NCI-H2171 (cell line): ENCODE data around the gene MAP3K2.
"Not testable (repeated sequence)": the region's sequence is repeated elsewhere in the genome, so short reads cannot be mapped to it uniquely, and the experiment has no call there.

Source experiments
- DNase-seq: peaks from one replicate; lab custom pipeline; 2025; lab: John Stamatoyannopoulos, UW

The MAP3K2 gene

GRCh38 chr2:127420039-127420864, 32.5 kb upstream of the MAP3K2 start:
- no peak for DNase-seq

DNA sequence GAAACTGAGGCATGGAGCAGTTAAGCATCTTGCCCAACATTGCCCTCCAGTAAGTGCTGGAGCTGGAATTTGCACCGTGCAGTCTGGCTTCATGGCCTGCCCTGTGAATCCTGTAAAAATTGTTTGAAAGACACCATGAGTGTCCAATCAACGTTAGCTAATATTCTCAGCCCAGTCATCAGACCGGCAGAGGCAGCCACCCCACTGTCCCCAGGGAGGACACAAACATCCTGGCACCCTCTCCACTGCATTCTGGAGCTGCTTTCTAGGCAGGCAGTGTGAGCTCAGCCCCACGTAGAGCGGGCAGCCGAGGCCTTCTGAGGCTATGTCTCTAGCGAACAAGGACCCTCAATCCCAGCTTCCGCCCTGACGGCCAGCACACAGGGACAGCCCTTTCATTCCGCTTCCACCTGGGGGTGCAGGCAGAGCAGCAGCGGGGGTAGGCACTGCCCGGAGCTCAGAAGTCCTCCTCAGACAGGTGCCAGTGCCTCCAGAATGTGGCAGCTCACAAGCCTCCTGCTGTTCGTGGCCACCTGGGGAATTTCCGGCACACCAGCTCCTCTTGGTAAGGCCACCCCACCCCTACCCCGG, 31.8 kb upstream of the MAP3K2 start:
- DNase-seq, result no peak

DNA sequence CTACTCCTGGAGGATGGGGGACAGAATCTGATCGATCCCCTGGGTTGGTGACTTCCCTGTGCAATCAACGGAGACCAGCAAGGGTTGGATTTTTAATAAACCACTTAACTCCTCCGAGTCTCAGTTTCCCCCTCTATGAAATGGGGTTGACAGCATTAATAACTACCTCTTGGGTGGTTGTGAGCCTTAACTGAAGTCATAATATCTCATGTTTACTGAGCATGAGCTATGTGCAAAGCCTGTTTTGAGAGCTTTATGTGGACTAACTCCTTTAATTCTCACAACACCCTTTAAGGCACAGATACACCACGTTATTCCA, 31.3 kb upstream of the MAP3K2 start:
- no peak for DNase-seq

DNA sequence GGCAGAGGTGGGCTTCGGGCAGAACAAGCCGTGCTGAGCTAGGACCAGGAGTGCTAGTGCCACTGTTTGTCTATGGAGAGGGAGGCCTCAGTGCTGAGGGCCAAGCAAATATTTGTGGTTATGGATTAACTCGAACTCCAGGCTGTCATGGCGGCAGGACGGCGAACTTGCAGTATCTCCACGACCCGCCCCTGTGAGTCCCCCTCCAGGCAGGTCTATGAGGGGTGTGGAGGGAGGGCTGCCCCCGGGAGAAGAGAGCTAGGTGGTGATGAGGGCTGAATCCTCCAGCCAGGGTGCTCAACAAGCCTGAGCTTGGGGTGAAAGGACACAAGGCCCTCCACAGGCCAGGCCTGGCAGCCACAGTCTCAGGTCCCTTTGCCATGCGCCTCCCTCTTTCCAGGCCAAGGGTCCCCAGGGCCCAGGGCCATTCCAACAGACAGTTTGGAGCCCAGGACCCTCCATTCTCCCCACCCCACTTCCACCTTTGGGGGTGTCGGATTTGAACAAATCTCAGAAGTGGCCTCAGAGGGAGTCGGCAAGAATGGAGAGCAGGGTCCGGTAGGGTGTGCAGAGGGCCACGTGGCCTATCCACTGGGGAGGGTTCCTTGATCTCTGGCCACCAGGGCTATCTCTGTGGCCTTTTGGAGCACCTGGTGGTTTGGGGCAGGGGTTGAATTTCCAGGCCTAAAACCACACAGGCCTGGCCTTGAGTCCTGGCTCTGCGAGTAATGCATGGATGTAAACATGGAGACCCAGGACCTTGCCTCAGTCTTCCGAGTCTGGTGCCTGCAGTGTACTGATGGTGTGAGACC, 30.7 kb upstream of the MAP3K2 start, which contains the start of gene PROC:
PROC (plus strand) TSS at position 128 of the 812 bp plus-strand sequence. CDS start 1,516 bp downstream, outside the sequence.
- DNase-seq, result no peak

DNA sequence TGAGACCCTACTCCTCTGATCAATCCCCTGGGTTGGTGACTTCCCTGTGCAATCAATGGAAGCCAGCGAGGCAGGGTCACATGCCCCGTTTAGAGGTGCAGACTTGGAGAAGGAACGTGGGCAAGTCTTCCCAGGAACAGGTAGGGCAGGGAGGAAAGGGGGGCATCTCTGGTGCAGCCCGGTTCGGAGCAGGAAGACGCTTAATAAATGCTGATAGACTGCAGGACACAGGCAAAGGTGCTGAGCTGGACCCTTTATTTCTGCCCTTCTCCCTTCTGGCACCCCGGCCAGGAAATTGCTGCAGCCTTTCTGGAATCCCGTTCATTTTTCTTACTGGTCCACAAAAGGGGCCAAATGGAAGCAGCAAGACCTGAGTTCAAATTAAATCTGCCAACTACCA, 29.6 kb upstream of the MAP3K2 start:
- no peak for DNase-seq

DNA sequence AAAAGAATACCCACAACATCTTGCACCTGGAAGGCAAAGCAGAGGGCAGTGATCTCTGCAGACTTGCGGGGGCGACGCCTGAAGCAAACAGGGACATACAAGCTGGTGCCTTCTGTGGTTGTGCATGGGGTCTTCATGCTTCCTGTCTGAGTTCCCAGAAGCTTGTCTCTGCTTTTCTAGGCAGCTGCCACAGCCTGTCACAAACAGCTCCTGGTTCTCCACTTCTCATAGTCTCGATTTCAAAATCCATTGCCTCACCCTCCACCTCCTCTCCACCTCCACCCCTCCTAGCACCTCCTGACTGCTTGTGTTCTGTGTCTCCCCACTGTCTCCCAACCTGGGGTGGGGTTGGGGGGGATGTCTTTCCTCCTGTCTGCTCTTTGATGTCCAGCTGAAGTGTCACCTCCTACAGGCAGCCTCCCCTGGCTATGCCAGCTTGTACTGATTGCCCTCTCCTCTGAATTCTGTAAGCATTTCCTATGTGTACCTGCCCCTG, 28.8 kb upstream of the MAP3K2 start:
- no peak for DNase-seq

- peak; percentile 61 for DNase-seq
These were observed 28.1 kb upstream of the MAP3K2 start for GRCh38 chr2:127415593-127416505.

- no peak for DNase-seq
These were observed 27.1 kb upstream of the MAP3K2 start for GRCh38 chr2:127414638-127415592.

DNA sequence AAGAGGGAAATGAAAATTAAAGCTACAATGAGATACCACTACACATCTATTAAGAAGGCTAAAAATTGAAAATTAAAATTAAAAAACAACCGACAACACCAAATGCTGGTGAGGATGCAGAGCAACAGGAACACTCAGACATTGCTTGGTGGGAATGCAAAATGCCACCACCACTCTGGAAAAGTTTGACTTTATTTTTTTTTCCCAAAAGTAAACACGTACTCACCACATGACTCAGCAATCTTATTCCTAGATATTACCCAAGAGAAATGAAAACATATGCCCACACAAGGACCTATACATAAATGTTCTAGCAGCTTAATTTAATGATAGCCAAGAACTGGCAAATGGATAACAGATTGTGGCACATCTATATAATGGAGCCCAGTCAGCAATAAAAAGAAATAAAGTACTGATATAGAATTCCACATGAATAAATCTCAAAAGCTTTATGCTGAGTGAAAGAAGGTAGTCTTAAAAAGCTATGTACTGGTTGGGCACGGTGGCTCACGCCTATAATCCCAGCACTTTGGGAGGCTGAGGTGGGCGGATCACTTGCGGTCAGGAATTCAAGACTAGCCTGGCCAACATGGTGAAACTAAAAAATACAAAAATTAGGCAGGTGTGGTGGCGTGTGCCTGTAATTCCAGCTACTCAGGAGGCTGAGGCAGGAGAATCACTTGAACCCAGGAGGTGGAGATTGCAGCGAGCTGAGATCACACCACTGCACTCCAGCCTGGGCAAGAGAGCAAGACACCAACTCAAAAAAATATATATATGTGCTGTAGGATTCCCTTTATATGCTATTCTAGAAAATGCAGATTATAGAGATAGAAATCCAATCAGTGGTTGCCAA, 26.2 kb upstream of the MAP3K2 start:
- DNase-seq, result no peak

GRCh38 chr2:127413200-127413599, 25.4 kb upstream of the MAP3K2 start:
- DNase-seq, result no peak

DNA sequence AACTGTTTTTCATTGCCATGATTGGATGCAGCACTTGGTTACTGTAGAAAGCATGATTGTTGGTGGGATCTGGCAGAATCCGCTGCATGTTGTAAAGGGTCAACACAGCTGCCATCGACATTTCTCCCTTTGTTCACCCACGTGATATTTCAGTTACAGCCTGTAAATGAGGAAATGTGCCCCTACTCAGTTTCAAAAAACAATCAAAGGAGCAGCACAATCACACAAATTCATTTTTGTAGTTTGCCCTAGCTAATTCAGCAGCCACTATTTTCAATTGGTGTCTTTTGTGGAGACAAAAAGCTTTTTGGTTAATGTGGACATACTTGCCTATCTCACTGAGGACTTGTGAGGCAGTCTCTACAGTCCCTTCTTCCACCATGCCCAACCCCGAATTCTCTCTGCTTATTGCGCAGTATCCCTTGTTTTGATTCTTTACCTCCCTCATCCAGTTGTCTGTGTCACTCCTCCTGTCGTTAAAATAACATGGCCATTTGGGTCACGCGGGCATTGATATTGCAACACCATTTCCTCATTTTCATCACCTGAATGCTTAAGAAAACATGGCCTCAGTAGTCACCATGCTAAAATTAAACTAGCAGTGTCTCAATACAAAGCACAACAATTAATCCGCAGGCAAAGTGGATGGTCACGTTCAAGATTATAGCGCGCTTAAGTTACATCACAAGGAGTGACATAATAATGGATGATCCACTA, 24.0 kb upstream of the MAP3K2 start:
- no peak for DNase-seq

DNA sequence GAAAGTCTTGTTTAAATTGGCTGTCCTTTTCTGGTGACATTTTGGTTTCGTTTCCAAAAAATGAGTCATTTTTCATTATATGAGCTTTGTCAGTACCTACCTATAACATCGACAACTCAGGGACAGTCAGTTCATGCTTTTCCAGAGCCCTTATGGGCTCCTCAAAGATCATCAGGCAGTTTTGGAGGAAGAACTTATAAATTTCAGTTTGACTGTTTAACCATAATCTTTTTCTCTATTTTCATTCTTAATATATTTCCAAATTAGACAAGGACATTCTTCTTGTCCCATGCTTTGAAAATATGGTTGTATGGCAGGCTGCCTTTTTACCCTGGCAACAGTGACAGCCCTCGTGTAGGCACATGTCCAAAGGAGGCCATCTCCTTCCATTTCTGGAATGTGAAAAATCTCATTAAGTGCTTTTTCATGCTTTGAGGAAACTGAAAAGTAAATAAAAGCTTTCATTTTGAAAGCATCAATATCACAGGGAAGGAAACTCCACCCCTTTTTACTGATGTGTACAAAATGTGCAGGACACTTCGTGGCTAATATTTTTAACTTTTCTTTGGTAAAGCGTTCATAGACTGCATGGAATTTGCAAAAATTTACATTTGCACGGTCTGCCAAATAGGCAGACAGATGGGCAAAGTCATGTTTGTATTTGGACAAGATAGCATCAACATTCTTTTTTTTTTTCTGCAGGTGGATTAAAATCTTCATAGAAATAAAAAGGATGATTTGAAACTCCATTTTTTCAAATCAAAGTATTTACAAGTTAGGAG, 23.3 kb upstream of the MAP3K2 start:
- DNase-seq, result no peak

- DNase-seq, result not testable (repeated sequence)
These were observed 21.9 kb upstream of the MAP3K2 start for GRCh38 chr2:127409716-127410115.

- DNase-seq, result no peak
These were observed 21.0 kb upstream of the MAP3K2 start for GRCh38 chr2:127408807-127409099.

- peak; percentile 96 for DNase-seq
These were observed 20.4 kb upstream of the MAP3K2 start for GRCh38 chr2:127408004-127408806.

GRCh38 chr2:127407661-127408003, 19.9 kb upstream of the MAP3K2 start:
- no peak for DNase-seq

DNA sequence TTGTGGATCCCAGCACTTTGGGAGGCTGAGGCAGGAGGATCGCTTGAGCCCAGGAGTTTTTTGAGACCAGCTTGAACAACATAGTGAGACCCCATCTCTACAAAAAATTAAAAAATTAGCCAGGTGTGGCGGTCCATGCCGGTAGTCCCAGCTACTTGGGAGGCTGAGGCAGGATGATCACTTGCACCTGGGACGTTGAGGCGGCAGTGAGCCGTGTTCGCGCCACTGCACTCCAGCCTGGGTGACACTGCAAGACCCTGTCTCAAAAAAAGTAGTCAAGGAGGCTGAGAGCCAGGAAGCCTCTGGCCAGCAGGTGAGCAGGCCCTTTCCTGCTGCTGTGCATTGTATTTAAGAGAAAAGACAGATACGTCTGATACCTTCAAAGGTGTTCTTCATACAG, 19.3 kb upstream of the MAP3K2 start:
- DNase-seq, result no peak

- DNase-seq, result no peak
These were observed 18.7 kb upstream of the MAP3K2 start for GRCh38 chr2:127406454-127406853.
